ENCODE data around the gene MYL11.
"Not testable (repeated sequence)": the region's sequence is repeated elsewhere in the genome, so short reads cannot be mapped to it uniquely, and the experiment has no call there.

Gene MYL11

GRCh38 chr16:30371248-30371816 is 3.3 kb upstream of the MYL11 start:
- DNase-seq = no peak

DNA sequence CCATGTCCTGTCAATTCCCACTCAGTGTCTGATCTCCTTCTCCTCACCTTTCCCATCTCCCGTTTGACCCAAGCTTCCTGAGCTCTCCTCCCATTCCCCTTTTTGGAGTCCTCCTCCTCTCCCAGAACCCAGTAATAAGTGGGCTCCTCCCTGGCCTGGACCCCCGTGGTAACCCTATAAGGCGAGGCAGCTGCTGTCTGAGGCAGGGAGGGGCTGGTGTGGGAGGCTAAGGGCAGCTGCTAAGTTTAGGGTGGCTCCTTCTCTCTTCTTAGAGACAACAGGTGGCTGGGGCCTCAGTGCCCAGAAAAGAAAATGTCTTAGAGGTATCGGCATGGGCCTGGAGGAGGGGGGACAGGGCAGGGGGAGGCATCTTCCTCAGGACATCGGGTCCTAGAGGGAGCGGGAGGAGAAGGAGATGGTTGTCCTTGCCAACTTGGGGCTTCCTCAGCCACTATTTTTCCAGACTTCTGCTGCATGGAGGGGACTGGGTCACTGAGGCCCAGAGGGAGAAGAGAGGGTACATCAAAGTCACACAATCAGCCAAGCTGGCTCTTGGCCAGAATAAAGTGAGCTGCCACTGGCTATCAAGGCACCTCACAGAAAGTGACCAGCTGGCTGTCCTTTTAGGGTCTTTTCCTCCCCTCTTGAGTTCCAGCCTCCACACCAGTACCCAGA is 2.4 kb upstream of the MYL11 start:
- DNase-seq = no peak

GRCh38 chr16:30372725-30373124 is 1.9 kb upstream of the MYL11 start:
- no peak for DNase-seq

GRCh38 chr16:30375864-30376263 is 1.3 kb downstream of the MYL11 start:
- no peak for DNase-seq

DNA sequence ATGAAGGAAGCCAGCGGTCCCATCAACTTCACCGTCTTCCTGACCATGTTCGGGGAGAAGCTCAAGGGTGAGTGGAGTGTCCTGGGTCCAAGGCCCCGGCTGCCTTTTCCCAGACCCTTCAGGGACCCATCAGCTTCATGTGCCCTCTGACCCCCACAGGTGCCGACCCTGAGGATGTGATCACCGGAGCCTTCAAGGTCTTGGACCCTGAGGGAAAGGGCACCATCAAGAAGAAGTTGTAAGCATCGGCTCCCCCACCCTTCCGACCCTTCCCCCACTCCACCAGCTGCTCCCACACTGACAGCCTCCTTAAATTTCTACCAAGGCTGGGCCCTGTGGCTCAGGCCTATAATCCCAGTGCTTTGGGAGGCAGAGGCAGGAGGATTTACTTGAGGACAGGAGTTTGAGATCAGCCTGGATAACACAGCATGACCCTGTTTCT is 1.9 kb downstream of the MYL11 start:
- no peak for DNase-seq

DNA sequence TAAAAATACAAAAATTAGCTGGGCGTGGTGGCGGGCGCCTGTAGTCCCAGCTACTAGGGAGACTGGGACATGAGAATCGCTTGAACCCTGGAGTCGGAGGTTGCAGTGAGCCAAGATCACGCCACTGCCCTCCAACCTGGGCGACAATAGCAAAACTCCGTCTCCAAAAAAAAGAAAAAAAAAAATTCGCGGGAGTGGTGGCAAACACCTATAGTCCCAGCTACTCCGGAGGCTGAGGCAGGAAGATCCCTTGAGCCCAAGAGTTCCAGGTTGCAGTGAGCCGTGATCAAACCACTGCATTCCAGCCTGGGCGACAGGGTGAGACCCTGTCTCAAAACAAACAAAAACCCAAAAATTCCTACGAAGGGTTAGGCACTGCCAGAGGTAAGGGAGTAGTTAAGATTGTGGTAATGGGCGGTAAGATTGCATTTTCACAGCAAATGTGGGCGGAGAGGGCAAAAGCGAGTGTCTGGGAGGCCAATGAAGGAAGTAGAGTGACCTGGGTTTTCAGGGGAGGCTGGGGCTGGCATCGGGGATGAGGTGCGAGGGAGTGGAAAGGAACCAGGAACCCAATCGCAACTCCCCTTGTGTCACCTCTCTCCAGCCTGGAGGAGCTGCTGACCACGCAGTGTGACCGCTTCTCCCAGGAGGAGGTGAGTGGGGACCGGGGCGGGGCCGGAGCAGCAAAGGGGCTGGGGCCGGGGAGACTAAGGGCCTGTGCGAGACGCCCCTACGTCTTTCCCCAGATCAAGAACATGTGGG is 2.6 kb downstream of the MYL11 start:
- DNase-seq = no peak

- DNase-seq = peak; percentile 90
Measured at GRCh38 chr16:30377812-30378235, 3.2 kb downstream of the MYL11 start.

DNA sequence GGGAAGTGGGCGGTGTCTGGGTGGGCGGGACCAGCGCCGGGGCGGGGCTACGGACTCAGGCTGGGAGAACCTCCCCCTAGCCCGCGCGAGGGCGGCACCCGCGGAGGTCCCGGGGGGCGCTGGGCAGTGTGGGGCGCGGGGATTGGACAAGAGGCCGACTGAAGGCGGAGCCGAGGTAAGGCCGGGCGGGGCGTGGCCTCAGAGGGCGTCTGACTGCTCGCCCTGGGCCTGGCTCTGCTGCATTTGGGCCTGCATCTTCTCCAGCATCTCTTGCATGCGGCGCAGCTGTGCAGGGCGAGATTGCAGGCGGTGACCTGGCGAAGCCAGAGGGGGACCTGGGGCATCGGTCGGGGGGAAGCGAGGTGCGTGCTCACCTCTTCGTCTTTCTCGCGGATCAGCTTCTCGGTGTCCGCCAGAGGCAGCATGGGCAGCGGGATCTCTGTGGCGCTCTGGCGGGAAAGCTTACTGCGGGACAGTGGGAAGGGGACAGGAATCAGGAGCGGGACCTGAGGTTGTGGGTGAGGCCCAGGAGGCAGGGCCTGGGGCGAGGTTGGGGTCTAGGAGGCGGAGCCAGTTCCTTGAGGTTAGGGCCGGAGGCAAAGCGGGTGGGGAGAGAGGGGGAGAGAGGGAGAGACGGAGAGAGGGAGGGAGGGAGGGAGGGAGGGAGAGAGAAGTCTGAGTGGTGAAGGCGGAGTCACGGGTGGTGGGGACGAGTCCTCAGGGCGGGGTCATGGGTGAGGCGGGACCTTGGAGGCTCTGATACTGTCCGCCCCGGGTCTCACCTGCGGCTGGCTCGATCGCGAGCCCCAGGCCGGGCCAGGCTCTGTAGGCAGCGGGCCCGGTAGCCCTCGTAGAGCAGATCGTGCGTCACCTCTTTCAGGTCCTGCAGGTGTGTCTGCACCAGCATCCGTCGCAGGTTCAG is 3.9 kb downstream of the MYL11 start:
- peak; percentile 98 for DNase-seq

DNA sequence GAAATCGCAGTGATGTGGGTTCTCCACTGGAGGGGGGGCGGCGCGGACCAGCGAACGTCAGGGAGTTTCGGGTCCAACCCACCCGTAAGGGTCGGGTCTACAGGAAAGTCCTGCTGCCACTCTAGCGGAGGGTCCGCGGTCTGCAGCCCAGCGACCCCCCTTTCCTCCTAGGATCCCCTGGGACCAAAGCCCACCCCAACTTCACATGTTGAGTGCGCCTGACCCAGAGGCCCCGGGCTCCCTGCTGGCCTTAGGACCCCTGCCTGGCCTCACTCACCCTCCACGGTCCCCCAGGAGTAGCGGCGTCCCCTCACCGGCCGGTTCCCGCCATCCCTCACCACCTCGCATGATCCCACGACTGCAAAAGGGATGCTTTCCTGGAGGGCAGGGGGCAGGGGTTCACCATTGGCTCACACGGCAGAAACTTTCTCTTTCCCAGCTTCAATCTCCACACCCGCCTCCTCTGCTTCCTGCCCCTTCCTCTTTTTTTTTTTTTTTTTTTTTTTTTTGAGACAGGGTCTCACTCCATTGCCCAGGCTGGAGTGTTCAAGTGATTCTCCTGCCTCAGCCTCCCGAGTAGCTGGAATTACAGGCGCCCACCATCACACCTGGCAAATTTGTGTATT is 4.7 kb downstream of the MYL11 start:
- DNase-seq = no peak

DNA sequence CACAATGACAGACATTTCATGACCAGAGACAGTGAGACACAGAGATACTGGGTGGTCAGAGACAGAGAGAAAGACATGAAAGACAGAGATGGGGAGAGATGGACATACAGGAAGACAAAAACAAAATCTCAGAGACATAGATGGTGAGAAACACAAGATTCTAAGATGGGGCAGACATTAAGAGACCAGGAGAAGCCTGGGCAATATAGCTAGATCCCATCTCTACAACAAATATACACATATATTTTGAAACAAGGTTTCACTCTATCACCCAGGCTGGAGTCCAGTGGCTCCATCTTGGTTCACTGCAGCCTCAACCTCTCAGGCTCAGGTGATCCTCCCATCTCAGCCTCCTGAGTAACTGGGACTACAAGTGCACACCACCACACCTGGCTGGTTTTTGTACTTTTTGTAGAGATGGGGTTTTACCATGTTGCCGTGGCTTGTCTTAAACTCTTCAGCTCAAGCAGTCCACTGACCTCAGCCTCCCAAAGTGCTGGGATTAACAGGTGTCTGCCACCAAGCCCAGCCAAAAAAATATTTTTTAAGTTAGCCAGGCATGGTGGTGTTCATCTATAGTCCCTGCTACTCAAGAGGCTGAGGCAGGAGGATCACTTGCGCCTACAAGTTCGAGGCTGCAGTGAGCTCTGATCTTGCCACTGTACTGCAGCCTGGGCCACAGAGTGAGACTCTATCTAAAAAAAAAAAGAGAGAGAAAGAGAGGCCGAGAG is 5.6 kb downstream of the MYL11 start:
- no peak for DNase-seq

GRCh38 chr16:30380803-30381208 is 6.2 kb downstream of the MYL11 start:
- DNase-seq = no peak

DNA sequence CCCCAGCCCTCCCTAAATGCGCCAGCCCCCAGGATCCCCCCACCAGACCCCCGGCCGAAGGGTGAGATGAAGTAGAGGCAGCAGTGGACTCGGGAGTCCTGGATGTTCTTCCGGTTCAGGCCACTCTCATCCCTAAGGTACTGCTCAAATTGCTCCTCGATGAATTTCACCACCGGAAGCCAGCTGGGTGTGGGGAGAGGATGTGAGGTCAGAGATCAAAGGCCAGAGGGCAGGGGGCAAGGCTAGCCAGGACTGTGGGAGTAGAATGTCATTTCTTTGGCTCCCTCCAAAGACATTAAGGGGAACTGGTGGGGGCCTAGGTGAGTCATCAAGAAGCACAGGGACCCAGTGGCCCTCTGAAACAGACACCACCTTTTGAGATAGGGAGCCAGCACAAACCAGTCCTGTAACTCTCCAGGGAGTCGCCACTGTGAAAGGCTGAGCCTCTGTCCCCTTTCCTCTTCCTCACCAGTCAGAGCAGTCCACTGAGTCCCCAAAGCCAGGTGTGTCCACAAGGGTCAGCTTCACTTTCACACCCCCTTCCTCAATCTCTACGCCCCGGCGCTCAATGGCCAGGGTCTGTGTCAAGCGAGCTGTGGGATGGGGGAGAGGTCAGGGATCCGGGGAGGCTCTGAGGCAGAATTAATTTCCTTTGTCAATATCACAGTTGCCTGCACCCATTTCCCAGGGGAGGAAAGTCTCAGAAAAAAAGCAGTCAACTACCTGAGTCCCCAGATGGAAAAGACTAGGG is 6.9 kb downstream of the MYL11 start:
- DNase-seq = no peak

- DNase-seq = no peak
Measured at GRCh38 chr16:30382111-30382881, 7.7 kb downstream of the MYL11 start, which contains the start of gene SEPTIN1. Gene SEPTIN1 (minus strand): TSS chr16:30382561. CDS start chr16:30382542, 19 bp downstream.

DNA sequence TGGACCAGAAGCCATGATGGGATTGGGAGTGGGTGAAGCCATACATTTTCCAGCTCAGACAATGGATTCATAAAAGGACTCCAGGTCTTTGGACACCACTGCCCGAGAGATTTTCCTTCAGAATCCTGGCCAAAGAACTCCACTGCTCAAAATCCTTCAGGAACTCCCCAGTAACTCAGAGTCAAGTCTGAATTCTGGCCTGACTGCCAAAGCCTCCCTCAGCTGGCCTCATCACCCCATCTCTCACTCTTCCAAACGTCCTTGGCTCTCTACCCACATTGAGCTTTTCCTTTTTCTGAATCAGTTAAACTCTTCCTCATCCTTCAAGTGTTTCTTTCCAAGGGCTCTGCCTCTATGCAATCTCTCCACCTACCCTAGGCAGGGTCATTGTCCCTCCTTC is 8.9 kb downstream of the MYL11 start:
- no peak for DNase-seq

DNA sequence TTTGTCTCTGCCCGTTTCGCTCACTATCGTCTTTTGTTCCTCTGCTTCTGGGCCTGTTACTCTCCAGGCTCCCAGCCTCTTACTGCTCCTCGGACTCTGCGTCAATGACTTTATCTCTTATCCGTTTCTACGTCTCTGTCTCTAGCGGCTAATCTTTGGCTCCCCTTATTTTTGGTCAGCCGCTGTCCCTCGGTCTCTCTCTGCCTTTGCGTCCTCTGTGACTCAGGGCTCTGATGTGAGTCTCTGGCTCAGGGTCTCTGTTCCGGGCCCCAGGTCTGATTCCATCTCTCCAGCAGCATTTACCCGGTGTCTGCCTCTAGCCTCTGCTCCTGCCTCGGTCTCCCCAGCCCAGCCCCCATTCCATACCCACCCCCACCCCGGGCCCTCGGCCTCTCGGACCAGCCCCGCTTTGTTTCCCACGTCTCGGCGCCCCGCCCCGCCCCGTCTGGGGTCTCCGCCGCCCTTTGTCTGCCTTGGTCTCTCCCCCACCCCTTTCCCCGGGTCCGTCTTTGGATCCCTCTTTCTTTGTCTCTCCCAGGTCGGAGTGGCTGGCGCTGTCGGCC is 20.1 kb downstream of the MYL11 start:
- DNase-seq = no peak

GRCh38 chr16:30395155-30395991 is 20.8 kb downstream of the MYL11 start, which contains the start of gene ZNF48:
Gene ZNF48 (plus strand): TSS chr16:30395420. CDS start chr16:30395795, 375 bp downstream.
- peak; percentile 83 for DNase-seq

- DNase-seq = no peak
Measured at GRCh38 chr16:30395992-30396585, 21.5 kb downstream of the MYL11 start.

- DNase-seq = not testable (repeated sequence)
Measured at GRCh38 chr16:30396627-30397026, 22.0 kb downstream of the MYL11 start.

All from fibroblast of skin of right quadriceps (primary cell).